A204.1 (cell line): ENCODE results near the gene ASAP2.

Source experiments
- FAIRE-seq: peaks from 2 replicates; lab custom pipeline; 2012; peaks lifted over from hg19 to GRCh38; lab: Jason Lieb, UNC

Gene ASAP2

DNA sequence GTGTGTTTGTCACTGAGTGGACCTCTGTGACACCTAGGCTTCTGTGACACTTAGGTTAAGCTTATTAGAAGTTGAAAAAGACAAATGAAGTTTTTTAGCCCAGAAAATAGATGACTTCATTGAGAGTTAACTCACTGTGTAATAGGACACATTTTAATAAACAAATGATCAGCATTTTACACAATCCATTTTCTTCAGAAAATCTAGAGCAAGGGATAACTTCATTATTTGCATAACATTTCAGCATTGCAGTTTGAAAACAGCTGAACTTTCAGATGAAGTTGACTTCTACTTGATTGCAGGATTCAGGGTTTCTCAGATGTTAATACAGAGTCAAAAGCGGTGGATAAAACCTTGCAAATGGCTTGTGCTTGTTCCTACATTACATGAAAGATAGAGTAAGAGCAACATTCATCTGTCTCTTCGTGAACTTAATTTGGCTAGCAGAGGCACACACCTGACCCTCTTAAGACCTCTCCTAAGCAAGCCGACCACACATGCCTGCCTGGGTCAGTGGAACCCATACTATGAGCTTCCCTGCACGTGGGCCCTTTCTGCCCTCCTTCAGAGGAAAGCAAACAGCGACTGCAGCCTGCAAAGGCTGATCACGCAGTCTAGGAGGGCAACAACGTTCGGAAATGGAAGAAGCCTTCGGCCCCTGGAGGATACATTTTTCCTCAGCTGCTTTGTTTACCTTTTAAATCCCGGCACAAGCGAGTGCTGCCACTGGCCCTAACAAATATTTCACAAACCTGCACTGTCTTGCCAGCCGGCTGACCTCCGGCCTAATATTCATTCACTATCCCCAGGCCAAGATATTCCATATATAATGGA, 200.1 kb downstream of the ASAP2 start:
- no peak for FAIRE-seq

DNA sequence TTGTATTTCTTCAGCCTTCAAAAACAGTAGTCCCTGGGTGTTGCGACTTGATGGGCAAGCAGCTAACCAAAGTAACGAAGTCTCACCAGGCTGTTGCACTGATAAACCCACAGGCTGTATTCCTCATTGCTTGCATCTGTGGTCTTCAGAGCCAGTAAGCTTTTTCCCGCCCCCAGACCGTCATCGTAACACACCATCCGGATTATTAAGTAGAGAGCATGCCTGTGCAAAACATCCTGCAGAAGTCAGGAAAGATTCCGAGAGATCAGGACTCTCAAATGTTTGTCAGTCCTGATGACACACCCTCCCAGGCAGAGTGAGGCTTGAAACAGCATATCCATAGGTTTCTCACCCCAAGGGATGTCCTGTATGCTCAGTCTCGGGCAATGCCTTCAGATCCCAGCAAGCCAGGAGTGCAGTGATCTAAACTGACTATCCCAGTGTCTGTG, 200.8 kb downstream of the ASAP2 start:
- no peak for FAIRE-seq

DNA sequence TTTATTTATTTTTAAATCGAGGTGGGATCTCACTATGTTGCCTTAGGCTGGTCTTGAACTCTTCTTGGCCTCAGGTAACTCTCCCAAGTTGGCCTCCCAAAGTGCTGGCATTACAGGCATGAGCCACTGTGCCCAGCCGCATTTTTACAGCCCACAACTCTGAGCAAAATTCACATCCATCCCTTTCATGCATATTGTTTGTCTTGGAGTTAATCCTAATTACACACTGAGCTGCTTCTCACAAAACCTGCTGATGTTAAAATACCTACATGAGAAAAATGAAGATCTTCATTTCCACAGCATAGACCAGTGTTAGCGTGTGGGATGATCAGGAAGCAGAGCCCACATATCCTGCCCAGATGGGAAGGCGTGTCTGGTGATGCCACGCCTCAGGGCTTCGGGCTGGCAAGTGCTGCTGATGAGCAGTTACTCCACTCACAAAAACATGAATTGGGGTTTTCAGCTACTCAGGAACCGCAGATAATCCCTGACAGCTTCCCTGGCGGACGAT, 202.1 kb downstream of the ASAP2 start:
- no peak for FAIRE-seq

DNA sequence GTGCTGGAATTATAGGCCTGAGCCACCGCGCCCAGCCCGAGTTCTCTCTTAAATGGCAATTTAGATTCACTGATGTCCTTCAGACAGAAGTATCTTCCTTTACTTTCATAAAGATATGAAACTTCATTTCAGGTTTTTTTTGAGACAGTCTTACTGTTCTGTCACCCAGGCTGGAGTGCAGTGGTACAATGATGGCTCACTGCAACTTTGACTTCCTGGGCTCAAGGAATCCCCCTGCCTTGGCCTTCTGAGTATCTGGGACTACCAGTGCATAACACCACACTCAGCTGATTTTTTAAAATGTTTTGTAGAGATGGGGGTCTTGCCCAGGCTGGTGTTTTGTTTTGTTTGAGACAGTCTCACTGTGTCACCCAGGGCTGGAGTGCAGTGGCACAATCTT, 203.5 kb downstream of the ASAP2 start:
- FAIRE-seq, result no peak

DNA sequence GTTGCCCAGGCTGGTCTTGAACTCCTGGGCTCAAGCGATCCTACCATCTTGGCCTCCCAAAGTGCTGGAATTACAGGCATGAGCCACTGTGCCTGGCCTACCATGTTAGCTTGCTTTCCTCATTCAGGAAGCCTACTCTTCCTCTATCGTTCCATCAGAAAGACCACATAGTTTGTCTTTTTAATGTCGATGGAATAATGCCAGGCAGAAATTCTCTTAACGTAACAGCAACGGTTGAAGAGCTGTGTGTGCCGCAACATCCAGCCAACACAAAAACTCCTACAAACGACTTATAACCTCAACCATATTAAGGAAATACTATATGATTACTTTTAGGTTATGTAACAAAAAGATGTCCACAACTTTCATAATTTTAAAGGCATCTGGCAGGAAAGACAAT, 206.2 kb downstream of the ASAP2 start:
- no peak for FAIRE-seq

DNA sequence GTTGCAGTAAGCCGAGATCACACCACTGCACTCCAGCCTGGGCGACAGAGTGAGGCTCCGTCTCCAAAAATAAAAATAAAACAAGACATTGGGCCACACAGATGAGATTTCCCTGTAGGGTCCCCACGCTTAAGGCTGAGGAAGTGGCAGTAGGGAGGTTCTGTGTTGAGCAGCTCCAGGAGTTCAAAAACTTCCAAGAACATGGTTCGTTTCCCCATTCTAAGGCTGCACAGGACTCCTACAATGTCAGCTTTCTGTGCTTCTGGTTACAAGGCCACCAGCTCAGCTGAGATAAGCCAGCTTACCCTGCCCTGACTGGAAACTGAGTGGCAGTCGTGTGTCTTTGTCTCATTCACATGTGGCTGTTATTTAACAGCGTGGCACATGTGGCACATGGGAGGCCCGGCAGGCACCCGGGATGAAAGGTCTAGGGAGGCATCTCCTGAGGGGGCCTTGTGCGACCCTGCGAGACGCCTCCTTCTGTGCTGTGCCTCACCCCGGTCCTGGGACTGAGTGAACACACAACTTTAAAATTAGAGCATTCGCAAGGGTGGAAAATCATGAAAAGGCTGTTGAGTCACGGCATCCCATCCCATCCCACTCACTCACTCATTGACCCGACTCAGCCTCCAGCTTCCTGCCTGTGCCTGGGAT, 209.0 kb downstream of the ASAP2 start:
- no peak for FAIRE-seq

DNA sequence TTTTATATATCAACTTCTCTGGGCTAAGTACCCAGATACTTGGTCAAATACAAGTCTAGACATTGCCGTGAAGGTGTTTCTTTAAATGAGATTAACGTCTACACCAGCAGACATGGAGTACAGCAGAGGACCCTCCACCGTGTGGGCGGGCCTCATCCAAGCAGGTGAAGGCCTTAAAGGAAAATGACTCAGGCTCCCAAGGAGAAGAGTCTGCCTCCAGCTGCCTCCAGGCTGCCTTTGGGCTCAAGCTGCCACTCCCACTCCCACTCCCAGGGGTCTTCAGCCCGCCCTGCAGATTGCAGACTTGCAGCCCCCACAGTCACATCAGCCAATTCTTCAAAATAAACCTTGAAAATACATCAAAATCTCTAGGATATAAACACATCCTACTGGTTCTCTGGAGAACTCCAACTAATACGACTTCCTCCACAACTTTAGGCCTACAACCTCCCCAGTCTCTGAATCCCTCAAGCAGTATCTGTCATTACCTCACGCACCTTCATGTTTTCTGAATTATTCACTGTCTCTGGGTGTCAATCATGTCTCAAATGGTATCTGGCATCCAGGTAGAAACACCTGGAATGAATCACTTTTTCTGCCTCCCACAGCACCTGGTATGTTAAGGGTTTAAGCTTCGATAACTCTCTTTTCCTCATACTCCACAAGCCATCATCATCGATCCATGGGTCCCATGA, 209.8 kb downstream of the ASAP2 start:
- no peak for FAIRE-seq

DNA sequence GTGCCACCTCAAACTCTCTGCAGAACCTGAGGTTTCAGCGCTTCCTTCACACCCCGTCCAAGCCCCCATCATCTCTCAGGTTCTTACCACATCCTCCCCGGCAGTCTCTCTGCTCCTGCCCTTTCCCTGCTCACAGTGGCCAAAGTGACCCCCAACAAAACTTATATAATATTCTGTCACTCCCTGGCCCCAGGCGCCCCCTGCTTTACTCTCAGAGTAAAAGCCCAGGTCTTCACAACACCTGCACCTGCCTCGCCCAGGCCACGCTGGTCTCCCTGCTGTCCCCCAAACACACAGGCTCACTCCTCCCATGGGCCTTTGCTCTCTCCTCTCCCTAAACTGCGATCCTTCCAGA, 210.3 kb downstream of the ASAP2 start:
- no peak for FAIRE-seq

DNA sequence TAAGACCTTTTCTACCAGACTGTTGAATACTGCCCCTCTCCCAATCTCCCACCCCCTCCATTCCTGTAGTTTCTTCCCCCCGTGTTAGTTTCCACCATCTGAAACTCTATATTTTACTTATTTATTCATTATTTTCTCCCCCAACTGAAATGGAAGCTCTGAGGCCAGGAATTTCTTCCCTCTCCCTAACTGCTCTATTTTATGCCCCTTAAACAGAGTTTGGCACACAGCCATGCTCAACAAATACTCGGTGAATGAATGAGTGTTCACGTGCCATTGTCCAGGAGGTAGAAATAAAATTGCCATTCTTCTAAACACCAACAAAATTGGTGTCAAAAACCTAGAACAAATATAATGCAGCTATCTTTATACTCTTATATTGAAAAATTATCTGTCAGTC, 211.1 kb downstream of the ASAP2 start:
- FAIRE-seq, result no peak

DNA sequence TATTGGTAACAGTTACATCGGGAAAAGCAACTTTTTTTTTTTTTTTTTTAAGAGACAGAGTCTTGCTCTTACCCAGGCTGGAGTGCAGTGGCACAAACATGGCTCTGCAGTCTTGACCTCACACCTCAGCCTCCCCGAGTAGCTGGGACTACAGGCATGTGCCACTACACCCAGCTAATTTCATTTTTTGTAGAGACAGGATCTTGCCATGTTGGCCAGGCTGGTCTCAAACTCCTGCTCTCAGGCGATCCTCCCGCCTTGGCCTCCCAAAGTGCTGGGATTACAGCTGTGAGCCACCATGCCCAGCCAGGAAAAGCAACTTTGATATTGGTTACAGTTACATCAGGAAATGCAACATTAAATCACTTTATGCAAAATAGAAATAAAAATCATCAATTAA, 212.1 kb downstream of the ASAP2 start:
- FAIRE-seq, result no peak

DNA sequence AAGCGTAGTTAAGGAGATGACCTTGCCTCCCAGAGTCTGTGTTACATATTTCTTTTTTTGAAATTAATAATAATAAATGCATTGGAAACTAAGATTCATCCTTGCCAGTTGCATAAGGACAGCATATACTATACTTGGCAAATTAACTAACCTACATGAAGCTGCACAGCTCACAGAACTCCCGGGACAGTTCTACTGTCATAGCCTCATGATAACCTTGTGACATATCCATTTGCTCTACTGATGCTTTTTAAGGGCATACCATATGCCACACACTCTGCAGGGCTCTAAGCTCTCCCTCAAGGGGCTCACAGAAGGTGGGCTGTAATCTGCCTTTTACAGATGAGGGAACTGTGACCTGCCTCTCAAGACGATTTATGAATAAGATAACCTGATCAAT, 212.9 kb downstream of the ASAP2 start:
- no peak for FAIRE-seq

DNA sequence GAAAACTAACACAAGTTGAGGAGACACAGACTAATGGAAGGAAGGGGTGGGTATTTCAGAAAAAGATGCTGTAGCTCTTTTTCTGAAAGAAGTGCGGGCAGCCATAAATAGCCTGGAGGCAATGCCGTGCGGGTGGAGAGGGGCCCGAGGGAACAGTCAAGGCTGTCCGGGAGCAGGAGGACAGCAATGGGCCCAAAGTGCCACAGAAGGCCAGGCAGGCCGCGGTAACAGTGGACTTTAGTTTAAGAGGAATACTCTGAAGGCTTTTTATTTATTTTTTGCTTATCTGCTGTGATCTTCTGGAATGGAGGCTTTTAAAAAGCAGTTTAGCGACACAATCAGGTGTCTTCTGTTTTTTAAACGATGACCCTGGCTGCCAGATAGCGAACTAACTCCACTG, 213.9 kb downstream of the ASAP2 start:
- no peak for FAIRE-seq

DNA sequence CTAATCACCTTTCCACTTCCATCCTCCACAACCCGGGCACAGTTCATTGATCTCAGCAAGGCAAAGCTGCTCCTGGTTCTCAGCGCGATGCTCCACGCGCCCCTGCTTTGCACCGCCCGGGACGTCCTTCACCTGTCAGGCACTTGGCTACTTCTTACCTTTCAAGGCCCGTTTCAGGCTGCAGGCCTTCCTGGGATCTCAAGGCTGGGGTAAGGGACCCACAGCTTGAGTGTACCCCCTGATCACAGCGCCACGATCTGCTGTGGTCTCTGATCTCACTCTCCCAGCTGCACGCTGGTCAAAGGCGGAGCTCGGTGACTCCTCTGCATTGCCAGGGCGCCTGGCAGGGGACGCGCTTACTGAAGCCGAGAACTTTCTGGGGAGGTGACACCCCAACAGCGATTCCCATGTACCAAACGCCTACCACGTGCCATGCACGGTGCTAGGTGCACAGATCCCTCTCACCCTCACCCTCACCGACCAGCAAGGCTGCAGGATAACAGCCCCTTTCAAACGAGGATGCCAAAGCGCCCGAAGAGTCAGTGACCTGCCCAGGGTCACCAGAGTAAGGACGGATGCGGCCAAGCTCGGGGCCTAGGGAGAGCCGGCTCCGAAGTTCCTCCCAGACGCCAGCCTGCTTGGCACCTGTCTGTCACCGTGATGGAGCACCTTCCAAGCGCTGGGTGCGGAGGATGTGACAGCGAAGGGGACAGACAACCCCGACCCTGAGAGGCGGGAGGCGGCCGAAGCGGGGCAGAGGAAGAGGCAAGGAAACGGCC, 215.9 kb downstream of the ASAP2 start:
- FAIRE-seq, result no peak

DNA sequence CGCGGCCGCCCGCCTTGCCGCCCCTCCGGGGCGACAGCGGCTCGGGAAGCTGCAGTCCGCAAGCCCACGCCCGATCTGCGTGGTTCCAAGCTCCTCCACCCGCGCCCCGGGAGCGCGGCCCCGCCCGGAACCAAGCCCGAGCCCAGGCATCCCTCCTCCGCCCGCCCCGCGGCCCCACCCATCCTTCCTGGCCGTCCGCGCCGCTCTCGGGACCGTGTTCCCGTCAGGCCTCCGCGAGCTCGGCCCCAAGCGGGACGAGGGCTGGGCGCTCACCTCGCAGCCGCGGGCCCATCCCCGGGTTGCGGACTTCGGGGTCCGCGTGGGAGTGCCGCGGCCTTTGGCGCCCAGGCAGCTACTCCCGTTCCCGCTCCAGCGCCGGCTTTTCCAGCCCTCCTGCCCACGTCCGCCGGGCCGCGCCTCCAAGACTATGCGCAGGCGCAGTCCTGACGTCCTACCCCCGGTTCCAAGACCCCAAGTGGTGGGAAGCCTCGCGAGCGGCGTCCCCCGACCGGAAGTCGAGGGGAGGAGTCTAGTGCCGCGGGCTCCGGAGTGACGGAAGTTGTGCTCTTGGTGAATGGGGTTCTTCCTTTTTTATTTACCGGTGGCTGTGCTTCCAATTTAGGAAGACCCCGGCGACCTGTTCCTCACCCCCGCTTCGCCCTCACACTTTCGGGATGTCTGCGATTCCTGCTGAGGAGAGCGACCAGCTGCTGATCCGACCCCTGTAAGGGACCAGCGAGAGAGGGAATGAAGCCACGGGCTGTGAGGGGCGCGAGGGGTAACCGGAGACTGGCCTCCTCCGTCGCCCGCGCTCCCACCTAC, 216.7 kb downstream of the ASAP2 start, which contains the start of the genes CPSF3 and ITGB1BP1:
CPSF3 (plus strand) TSS at position 555 of the 822 bp plus-strand sequence; CDS start at position 675, 120 bp downstream.
ITGB1BP1 (minus strand) TSS at position 429 of the 822 bp plus-strand sequence. CDS start 4,831 bp downstream, outside the sequence.
- peak; percentile 85 for FAIRE-seq

DNA sequence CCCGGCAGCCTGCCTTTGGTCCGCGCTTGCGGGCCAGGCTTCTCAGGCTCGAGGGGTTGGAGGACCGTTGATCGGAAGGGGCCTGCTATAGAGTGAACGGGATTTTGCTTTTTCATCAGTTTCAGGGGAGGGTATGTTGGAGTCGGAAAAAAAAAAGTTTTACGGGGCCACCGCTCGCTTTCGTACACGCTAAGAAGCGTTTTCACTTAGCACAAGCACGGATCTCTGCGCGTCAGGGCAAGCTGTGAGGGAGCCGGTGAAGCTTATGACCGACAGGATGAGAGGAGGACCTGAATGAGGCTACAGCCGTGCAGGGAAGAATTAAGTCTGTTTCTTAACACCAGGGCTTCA, 217.3 kb downstream of the ASAP2 start:
- no peak for FAIRE-seq

DNA sequence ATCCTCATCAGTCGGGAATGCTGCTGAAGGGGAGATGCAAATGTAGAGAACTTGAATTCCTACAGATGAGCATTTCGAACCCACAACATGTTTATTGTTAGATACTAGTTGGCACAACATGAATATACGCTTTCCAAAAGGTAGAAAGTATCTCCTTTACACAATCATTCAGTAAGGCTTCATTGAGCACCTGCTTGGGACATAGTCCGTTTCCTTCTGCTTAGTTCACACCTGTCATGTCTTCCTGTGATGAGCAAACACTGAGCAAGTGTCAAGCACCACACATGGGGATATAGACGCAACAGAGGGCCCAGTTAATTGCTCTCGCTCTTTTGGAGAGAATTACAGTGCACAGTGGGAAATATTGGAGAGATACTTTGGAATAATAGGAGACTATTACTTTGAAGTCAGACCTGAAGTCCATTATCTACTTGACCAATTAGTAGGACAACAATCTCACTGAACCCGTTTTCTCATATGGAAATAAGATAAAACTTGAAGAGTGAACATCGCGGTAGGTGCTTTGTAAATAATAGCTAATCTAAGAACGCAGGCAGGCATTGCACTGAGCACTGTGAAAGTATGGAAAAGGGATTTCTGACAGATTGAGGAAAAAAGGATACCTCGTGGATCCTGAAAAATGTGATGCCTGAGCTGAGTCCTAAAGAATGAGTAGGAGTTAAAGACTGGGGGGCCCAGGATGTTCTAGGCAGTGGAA, 218.0 kb downstream of the ASAP2 start:
- no peak for FAIRE-seq

DNA sequence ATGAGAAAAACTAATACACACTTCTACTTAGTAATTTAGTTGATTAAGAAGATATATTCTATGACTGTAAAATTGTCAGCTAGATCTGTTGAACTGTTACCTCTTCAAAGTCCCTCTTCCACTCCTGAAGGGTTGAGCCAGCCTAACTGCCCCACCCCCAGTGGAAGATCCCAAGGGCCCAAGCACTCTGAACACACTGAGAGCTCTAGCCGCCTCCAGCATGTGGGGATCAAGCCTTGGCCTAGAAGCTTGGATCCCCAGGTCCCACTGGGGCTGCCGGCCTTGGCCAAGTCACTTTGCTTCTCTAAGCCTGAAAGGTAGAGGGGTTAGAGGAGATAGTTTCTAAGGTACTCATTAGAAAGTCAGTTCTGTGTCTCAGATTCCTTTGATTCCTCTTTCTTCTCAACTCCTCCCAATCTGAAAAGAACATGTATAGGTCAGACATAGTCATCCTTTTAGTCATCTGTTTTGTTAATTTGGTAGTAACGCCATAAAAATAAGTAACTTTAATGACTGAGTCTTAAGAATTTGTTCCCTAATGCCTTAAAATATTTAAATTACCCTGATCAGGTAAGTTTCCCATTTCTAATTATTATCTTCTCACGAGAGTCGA, 222.5 kb downstream of the ASAP2 start:
- FAIRE-seq, result no peak

DNA sequence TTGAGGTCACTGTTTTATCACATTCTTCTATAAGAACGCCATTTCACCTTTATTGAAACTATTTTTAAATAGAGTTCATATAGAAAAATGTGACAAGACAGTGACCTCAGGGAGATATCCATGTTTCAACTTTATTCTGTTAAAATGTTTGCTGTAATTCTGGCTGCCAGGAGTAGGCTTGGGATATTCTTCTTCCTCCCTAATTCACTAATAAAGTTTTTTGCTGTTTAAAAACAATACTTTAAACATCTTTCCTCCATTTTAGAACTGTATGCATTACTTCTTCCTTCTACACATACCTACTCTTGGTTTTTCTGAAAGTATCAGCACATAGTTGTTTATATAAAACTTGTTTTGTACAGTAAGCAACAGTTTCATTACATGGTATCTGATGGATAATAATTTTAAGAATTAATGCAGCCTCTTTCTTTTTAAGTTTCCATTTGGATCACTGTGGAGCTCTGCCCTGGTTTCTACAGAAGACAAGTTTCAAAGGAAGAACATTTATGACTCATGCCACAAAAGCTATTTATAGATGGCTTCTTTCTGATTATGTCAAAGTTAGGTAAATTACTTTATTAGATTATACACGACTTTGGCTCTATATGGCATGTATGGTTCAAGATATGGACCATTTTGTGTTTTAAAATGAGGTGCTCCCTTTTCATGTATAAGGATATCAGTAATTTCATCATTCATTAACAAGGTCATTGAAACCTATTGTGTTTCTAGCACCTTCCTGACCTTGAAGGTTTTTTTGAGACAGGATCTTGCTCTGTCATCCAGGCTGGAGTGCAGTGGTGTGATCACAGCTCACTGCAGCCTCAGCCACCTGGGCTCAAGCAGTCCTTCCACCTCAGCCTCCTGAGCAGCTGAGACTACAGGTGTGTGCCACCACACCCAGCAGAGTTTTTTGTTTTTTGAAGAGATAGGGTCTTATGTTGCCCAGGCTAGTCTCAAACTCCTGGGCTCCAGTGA, 224.0 kb downstream of the ASAP2 start:
- FAIRE-seq, result no peak

DNA sequence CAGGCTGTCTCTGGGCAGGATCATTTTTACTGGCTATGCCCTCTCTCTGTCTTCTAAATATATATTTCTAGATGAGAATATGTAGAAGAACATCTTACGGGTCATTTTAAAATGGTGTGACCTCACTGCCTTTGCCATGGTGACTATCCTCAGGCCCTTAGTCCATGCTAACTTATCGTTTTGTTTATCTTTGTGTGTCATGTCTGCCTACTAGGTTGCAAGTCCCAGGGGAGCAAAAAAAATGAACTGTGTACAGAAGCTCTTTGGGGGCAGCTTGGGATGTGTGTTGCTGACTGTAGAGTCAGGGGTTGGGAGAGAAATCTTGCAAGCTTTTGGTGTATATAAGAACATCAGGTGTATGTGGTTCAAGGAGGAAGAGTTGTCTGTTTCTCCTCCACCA, 227.9 kb downstream of the ASAP2 start:
- FAIRE-seq, result no peak
